ENCODE results near the gene C3orf49. TPM values are rescaled to one million over a fixed set of nuclear protein-coding genes. Genes with fewer than 3 reads are reported as not detected.
A peak's percentile ranks its signal among the peaks of the same experiment; 100 is the strongest.

The C3orf49 gene
- total and polyA plus RNA-seq, 2 of the 13 experiments (the other 11 are each of a cell fraction or from before 2014, with no cell fraction given), result not detected

- no peak for TF ChIP-seq ARID2 (CRISPR knock-in tag; IDR thresholded peaks at IDR 0.05; ENCODE audit: borderline replicate concordance)
- no peak for TF ChIP-seq ZNF260 (CRISPR knock-in tag; IDR thresholded peaks at IDR 0.05; ENCODE audit: borderline replicate concordance, low read depth)
- TF ChIP-seq ZBTB43 (CRISPR knock-in tag; conservative IDR thresholded peaks at IDR 0.05), result no peak
- TF ChIP-seq HIC2 (CRISPR knock-in tag; IDR thresholded peaks at IDR 0.05; ENCODE audit: low read depth), result no peak
- TF ChIP-seq DPF2 (CRISPR knock-in tag; IDR thresholded peaks at IDR 0.05; ENCODE audit: borderline replicate concordance, low read depth), result no peak
- TF ChIP-seq HCFC1 (IDR thresholded peaks at IDR 0.05; ENCODE audit: low read depth, low read length), result no peak
- TF ChIP-seq DMAP1 (CRISPR knock-in tag; IDR thresholded peaks at IDR 0.05), result no peak
- no peak for TF ChIP-seq ZNF276 (CRISPR knock-in tag; IDR thresholded peaks at IDR 0.05; ENCODE audit: low read depth)
- no peak for TF ChIP-seq ZNF703 (CRISPR knock-in tag; IDR thresholded peaks at IDR 0.05; ENCODE audit: borderline replicate concordance)
- no peak for TF ChIP-seq THYN1 (CRISPR knock-in tag; IDR thresholded peaks at IDR 0.05; ENCODE audit: borderline replicate concordance, low read depth)
- peak; percentile 94 for TF ChIP-seq ZBTB10 (CRISPR knock-in tag; IDR thresholded peaks at IDR 0.05; ENCODE audit: borderline replicate concordance)
- TF ChIP-seq KMT2A (CRISPR knock-in tag; IDR thresholded peaks at IDR 0.05), result peak; percentile 84
- no peak for TF ChIP-seq ZNF10 (CRISPR knock-in tag; IDR thresholded peaks at IDR 0.05; ENCODE audit: borderline replicate concordance, low read depth)
- no peak for TF ChIP-seq PREB (CRISPR knock-in tag; IDR thresholded peaks at IDR 0.05)
- no peak for TF ChIP-seq TAF1 (CRISPR knock-in tag; IDR thresholded peaks at IDR 0.05)
Measured at GRCh38 chr3:63864008-63864964, 45.2 kb downstream of the C3orf49 start (continued).

All from HepG2 (cell line).